H1 (cell line): ENCODE measurements around the gene MAD2L1. TPM values are rescaled to one million over a fixed set of nuclear protein-coding genes. Genes with fewer than 3 reads are reported as not detected.

Source experiments
- CTCF ChIA-PET: fragments of 300-600 bp; sonication (Branson Sonifier 250); formaldehyde crosslinking; loops from one replicate; lab custom pipeline; 2021; ENCODE audit not compliant: partially characterized antibody; lab: Charles Lee
- POLR2A ChIA-PET: fragments of 300-600 bp; sonication (Branson Sonifier 250); formaldehyde crosslinking; loops from one replicate; lab custom pipeline; 2021; ENCODE audit warnings: inconsistent platforms; ENCODE audit not compliant: partially characterized antibody; lab: Charles Lee
- DNase-seq, 2 experiments: peaks; one replicate each; pipeline versions ENCODE4 v3.0.0 to v3.0.0-alpha.2; 2010 to 2022; ENCODE audit warnings: low spot score in 2 of 2, low read depth in 1 of 2, mixed read lengths in 1 of 2
- FAIRE-seq: peaks from 2 replicates; lab custom pipeline; 2011; peaks lifted over from hg19 to GRCh38; lab: Jason Lieb, UNC
- H2AFZ ChIP-seq: 2 replicates; pipeline ENCODE4 v1.8.1; 2012; ENCODE audit warnings: low read length, inconsistent platforms
- H2AK5ac ChIP-seq: 2 replicates; pipeline ENCODE4 v1.6.1; 2013; ENCODE audit warnings: low read depth, low read length
- H2BK120ac ChIP-seq: replicated peaks from 2 replicates; pipeline ENCODE3; 2013; ENCODE audit warnings: low read depth, low read length, inconsistent platforms
- H2BK12ac ChIP-seq: 2 replicates; pipeline ENCODE4 v1.6.1; 2013; ENCODE audit warnings: low read depth, low read length
- H2BK15ac ChIP-seq: 2 replicates; pipeline ENCODE4 v1.6.1; 2013; ENCODE audit warnings: low read length
- H2BK20ac ChIP-seq: 2 replicates; pipeline ENCODE4 v1.6.1; 2013; ENCODE audit warnings: low read length
- H2BK5ac ChIP-seq: 2 replicates; pipeline ENCODE4 v1.6.1; 2013; ENCODE audit warnings: low read depth, low read length
- H3K14ac ChIP-seq: 2 replicates; pipeline ENCODE4 v1.6.1; 2013; ENCODE audit warnings: inconsistent platforms; ENCODE audit not compliant: insufficient read length
- H3K18ac ChIP-seq: 2 replicates; pipeline ENCODE4 v1.6.1; 2013; ENCODE audit warnings: low read length; ENCODE audit errors: extremely low read depth
- H3K23ac ChIP-seq: 2 replicates; pipeline ENCODE4 v1.6.1; 2013; ENCODE audit warnings: inconsistent platforms; ENCODE audit not compliant: insufficient read length
- H3K23me2 ChIP-seq: 2 replicates; pipeline ENCODE4 v1.6.1; 2013; ENCODE audit warnings: low read depth, low read length
- H3K27ac ChIP-seq: 2 replicates; pipeline ENCODE4 v1.6.1; 2011; ENCODE audit warnings: low read depth, low read length, inconsistent platforms
- H3K27me3 ChIP-seq, 4 experiments: replicated peaks in 1 of 4; 1 replicate in 1 of 4; 2 replicates in 3 of 4; pipeline versions ENCODE4 v1.6.1 to v1.8.1; 2011 to 2013; ENCODE audit warnings: low read length in 3 of 4, mild to moderate bottlenecking in 3 of 4, inconsistent platforms in 2 of 4, mixed read lengths in 2 of 4, moderate library complexity in 1 of 4; ENCODE audit not compliant: control insufficient read depth in 3 of 4, insufficient read depth in 3 of 4; ENCODE audit errors: extremely low read depth in 1 of 4
- H3K36me3 ChIP-seq, 4 experiments: 2 replicates each; pipeline versions ENCODE4 v1.6.1 to v1.8.1; 2011 to 2013; ENCODE audit warnings: mild to moderate bottlenecking in 4 of 4, low read length in 3 of 4, moderate library complexity in 2 of 4, control low read depth in 1 of 4, inconsistent platforms in 1 of 4; ENCODE audit not compliant: insufficient read depth in 4 of 4, control insufficient read depth in 2 of 4
- H3K4ac ChIP-seq: replicated peaks from 2 replicates; pipeline ENCODE3; 2013; ENCODE audit warnings: low read length, low read depth, mixed read lengths, inconsistent platforms; ENCODE audit not compliant: insufficient read length
- H3K4me1 ChIP-seq, 4 experiments: replicated peaks in 1 of 4; 1 replicate in 1 of 4; 2 replicates in 3 of 4; pipeline versions ENCODE4 v1.6.1 to v1.8.1; 2011 to 2013; ENCODE audit warnings: low read length in 3 of 4, inconsistent platforms in 2 of 4, mixed read lengths in 1 of 4; ENCODE audit not compliant: insufficient read depth in 4 of 4, control insufficient read depth in 3 of 4
- H3K4me2 ChIP-seq, 2 experiments: 2 replicates each; pipeline versions ENCODE4 v1.6.1 to v1.8.1; 2011 to 2013; ENCODE audit warnings: low read depth in 2 of 2, low read length in 2 of 2, control low read depth in 1 of 2, inconsistent platforms in 1 of 2, mild to moderate bottlenecking in 1 of 2; ENCODE audit not compliant: insufficient read depth in 1 of 2
- H3K4me3 ChIP-seq, 4 experiments: fragments of 200-600, 300-600 bp in 1 of 4; sonication (generic), shearing (Covaris generic), sonication (Bioruptor Twin) in 1 of 4; 2 replicates each; pipeline versions ENCODE4 v1.5.1 to v1.8.1; 2011 to 2016; ENCODE audit warnings: low read length in 4 of 4, low read depth in 3 of 4, control low read depth in 2 of 4, inconsistent platforms in 2 of 4, mild to moderate bottlenecking in 2 of 4, mixed read lengths in 1 of 4, moderate library complexity in 1 of 4; ENCODE audit not compliant: insufficient read depth in 2 of 4; ENCODE audit errors: extremely low read depth in 1 of 4
- H3K56ac ChIP-seq: replicated peaks from 2 replicates; pipeline ENCODE3; 2013; ENCODE audit warnings: low read depth, mild to moderate bottlenecking, mixed read lengths, low read length, inconsistent platforms; ENCODE audit not compliant: insufficient read length
- H3K79me1 ChIP-seq: 2 replicates; pipeline ENCODE4 v1.6.1; 2013; ENCODE audit warnings: low read depth, low read length, control low read depth
- H3K79me2 ChIP-seq, 2 experiments: 2 replicates each; pipeline versions ENCODE4 v1.6.1 to v1.8.1; 2012 to 2013; ENCODE audit warnings: low read length in 2 of 2, mild to moderate bottlenecking in 2 of 2, inconsistent platforms in 1 of 2; ENCODE audit not compliant: insufficient read depth in 2 of 2, control insufficient read depth in 1 of 2
- H3K9ac ChIP-seq, 4 experiments: replicated peaks in 1 of 4; 1 replicate in 1 of 4; 2 replicates in 3 of 4; pipeline versions ENCODE4 v1.6.1 to v1.8.1; 2011 to 2013; ENCODE audit warnings: low read depth in 3 of 4, low read length in 3 of 4, control low read depth in 2 of 4, mild to moderate bottlenecking in 2 of 4, moderate library complexity in 2 of 4, inconsistent platforms in 1 of 4; ENCODE audit errors: extremely low read depth in 1 of 4
- H3K9me3 ChIP-seq, 2 experiments: 2 replicates each; pipeline versions ENCODE4 v1.6.1 to v1.8.1; 2012 to 2013; ENCODE audit warnings: mild to moderate bottlenecking in 2 of 2, moderate library complexity in 2 of 2, control low read depth in 1 of 2, inconsistent platforms in 1 of 2, low read depth in 1 of 2, low read length in 1 of 2, mixed read lengths in 1 of 2; ENCODE audit not compliant: insufficient read depth in 2 of 2
- H4K20me1 ChIP-seq, 2 experiments: replicated peaks in 1 of 2; 2 replicates each; pipeline versions ENCODE3 to v1.8.1; 2011 to 2013; ENCODE audit warnings: inconsistent platforms in 2 of 2, low read length in 2 of 2, mild to moderate bottlenecking in 1 of 2; ENCODE audit not compliant: insufficient read depth in 2 of 2, control insufficient read depth in 1 of 2
- H4K5ac ChIP-seq: 2 replicates; pipeline ENCODE4 v1.6.1; 2013; ENCODE audit warnings: low read length, low read depth, mixed read lengths, inconsistent platforms; ENCODE audit not compliant: insufficient read length
- H4K8ac ChIP-seq: 2 replicates; pipeline ENCODE4 v1.8.0; 2013; ENCODE audit warnings: mild to moderate bottlenecking, moderate library complexity, low read length, inconsistent platforms; ENCODE audit not compliant: insufficient read depth; ENCODE audit errors: extremely low read depth
- H4K91ac ChIP-seq: replicated peaks from 2 replicates; pipeline ENCODE3; 2013; ENCODE audit warnings: low read length, mixed read lengths, inconsistent platforms; ENCODE audit not compliant: insufficient read length
- CEBPB ChIP-seq: IDR thresholded peaks from 2 replicates; pipeline ENCODE4 v1.6.1; 2012; ENCODE audit warnings: low read depth, low read length
- MAFK ChIP-seq: IDR thresholded peaks from 2 replicates; pipeline ENCODE4 v1.6.1; 2012; ENCODE audit warnings: low read depth, mild to moderate bottlenecking, improper control_type of control experiment, low read length
- POLR2A ChIP-seq, 2 experiments: IDR thresholded peaks; 1 replicate in 1 of 2; 2 replicates in 1 of 2; pipeline ENCODE4 v1.6.1; 2011; ENCODE audit warnings: low read depth in 2 of 2, low read length in 2 of 2, mild to moderate bottlenecking in 2 of 2; ENCODE audit errors: control extremely low read depth in 1 of 2
- RNF2 ChIP-seq: fragments of 200-900, 300-1000 bp; sonication (generic); IDR thresholded peaks from 2 replicates; pipeline ENCODE4 v1.7.1; 2016; ENCODE audit warnings: borderline replicate concordance, low read depth, mild to moderate bottlenecking, antibody characterized with exemption, low read length; ENCODE audit not compliant: poor library complexity, severe bottlenecking; ENCODE audit errors: missing control alignments
- WGBS, 2 experiments: shearing (Covaris generic) in 1 of 2; methylation state at CpG; one replicate each; pipeline versions ENCODE4 v1.1.6 to v1.1.7; 2013 to 2015; ENCODE audit warnings: low lambda C conversion rate in 2 of 2, mixed read lengths in 2 of 2, inconsistent platforms in 1 of 2, low coverage in 1 of 2, missing lambda C conversion rate in 1 of 2; ENCODE audit not compliant: insufficient replicate concordance in 2 of 2, insufficient coverage in 1 of 2, insufficient read length in 1 of 2; ENCODE audit errors: extremely low coverage in 1 of 2, missing lambda C conversion rate in 1 of 2; 5-methylcytosine and 5-hydroxymethylcytosine counted together
- polyA plus RNA-seq, 7 experiments: library from polyadenylated mRNA; depleted of rRNA in 3 of 7; stranded (reverse) in 5 of 7; unstranded in 2 of 7; fragments of >200 nt in 5 of 7; fragments of 200-250 nt in 2 of 7; gene quantifications; 1 replicate in 5 of 7; 2 replicates in 1 of 7; 4 replicates in 1 of 7; pipeline versions ENCODE4 v1.2.1 to v1.2.3, GENCODE V29; 2011 to 2013; ENCODE audit warnings: missing spikeins in 2 of 7, mixed read lengths in 2 of 7
- total RNA-seq: library from RNA; stranded (reverse); fragmentation: NEBNext Ultra II Directional; extraction: Animal tissue kit (Norgen Biotek cat#: 25700); gene quantifications from 2 replicates; pipeline ENCODE4 v1.2.1, GENCODE V29; 2021
- TF ChIP-seq, protein P1 (sequence below): IDR thresholded peaks from 2 replicates; pipeline ENCODE4 v1.6.1; 2011; ENCODE audit warnings: low read length, improper control_type of control experiment
- TF ChIP-seq, protein P2 (sequence below): IDR thresholded peaks from 2 replicates; pipeline ENCODE4 v1.6.1; 2012; ENCODE audit warnings: inconsistent platforms

The MAD2L1 gene
- total and polyA plus RNA-seq, 2 of the 8 experiments (the other 6 are each of a cell fraction or from before 2014, with no cell fraction given) = 51.1 to 88.1 TPM

DNA sequence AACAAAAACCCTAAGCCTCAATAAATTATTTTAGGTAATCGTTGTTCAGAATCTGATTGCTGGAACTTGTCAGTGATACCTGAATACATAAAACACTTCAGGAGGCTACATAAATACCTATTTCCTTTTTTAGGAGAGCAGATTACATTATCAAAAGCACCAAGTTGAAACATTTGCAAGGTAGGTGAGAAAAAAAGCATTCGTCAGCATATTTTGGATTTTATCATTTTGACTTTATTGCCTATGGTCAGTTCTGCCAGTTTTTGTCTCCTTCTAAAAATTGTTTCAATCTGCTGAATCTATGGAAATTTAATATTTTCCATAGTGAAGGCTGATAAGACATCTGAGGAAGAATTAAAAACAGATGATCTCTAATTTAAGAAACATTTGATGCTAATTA, 16.5 kb upstream of the MAD2L1 start:
- CTCF ChIA-PET = no interaction called here
- Histone ChIP-seq H4K8ac (no peak overlapping the region), H2BK15ac (no peak overlapping the region), H4K5ac (no peak overlapping the region), H2BK5ac (no peak overlapping the region), H2AK5ac (no peak overlapping the region), H4K20me1 (no peaks in the 10 kb centered on the region), H3K4me1 (peaks cover 0 to 3% (median 0%) of the 10 kb centered on the region in 4 experiments; a peak in 3 of 7 replicates), H3K79me1 (no peaks in the 10 kb centered on the region), H3K27me3 (no peaks in the 10 kb centered on the region), H3K9me3 (peaks cover 0 to 2% of the 10 kb centered on the region in 2 experiments; a peak in 1 of 4 replicates), H2AFZ (no peak overlapping the region), H3K27ac (no peak overlapping the region), H3K4ac (no peak overlapping the region), H3K9ac (no peak overlapping the region), H3K56ac (no peak overlapping the region), H2BK20ac (no peak overlapping the region), H3K4me2 (no peak overlapping the region), H3K23ac (no peak overlapping the region), H3K18ac (no peak overlapping the region), H3K36me3 (no peaks in the 10 kb centered on the region), H2BK12ac (no peak overlapping the region), H3K23me2 (no peaks in the 10 kb centered on the region; the same call in 1 of the 2 replicates), H3K4me3 (no peak overlapping the region), H3K79me2 (no peaks in the 10 kb centered on the region), H2BK120ac (no peak overlapping the region), H3K14ac (no peak overlapping the region), H4K91ac (no peak overlapping the region)
- no peak for DNase-seq
- WGBS, 2 experiments = 84% methylated on average over 2 of the region's 2 CpGs; no CpG with 5 or more reads in 1 of the 2 experiments
- POLR2A ChIA-PET = no interaction called here
- no peak for FAIRE-seq
- TF ChIP-seq POLR2A (IDR thresholded peaks at IDR 0.05; ENCODE audit: control extremely low read depth in 1 of 2, low read depth in 2 of 2, low read length in 2 of 2) (no peak), CEBPB (no peak), RNF2 (no peak), MAFK (peak; percentile 85)
- TF ChIP-seq, protein P1, sequence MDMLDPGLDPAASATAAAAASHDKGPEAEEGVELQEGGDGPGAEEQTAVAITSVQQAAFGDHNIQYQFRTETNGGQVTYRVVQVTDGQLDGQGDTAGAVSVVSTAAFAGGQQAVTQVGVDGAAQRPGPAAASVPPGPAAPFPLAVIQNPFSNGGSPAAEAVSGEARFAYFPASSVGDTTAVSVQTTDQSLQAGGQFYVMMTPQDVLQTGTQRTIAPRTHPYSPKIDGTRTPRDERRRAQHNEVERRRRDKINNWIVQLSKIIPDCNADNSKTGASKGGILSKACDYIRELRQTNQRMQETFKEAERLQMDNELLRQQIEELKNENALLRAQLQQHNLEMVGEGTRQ = no peak
- TF ChIP-seq, protein P2, sequence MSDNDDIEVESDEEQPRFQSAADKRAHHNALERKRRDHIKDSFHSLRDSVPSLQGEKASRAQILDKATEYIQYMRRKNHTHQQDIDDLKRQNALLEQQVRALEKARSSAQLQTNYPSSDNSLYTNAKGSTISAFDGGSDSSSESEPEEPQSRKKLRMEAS = no peak
